ENCODE measurements around the gene DTX3L. TPM values are rescaled to one million over a fixed set of nuclear protein-coding genes. Genes with fewer than 3 reads are reported as not detected.

DTX3L gene
- total RNA-seq, 1 experiment from 2014 or later, result 55.8 TPM

DNA sequence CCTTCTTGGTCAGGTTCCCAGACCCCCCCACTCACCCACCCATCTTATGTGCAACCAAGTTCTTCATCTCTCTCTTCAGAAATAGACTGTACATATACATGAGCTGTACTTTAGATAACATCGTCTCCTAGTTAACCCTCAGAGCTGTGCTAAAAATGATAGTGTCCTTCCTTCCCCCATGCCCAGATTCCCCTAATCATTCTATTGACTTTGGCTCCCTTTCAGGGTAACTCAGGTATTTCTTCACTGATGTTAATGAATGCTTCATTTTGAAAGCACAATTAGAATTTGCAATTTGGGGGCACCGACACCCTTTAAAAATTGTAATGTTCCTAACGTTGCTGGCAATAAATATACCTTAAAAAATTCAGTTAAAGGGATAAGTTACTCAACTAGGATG lies 11.0 kb upstream of the DTX3L start:
- peaks cover 3% of the 10 kb centered on the region; the same call in 1 of the 2 replicates for H3K79me2 ChIP-seq (ENCODE audit: low read length)
- no peaks in the 10 kb centered on the region for H4K20me1 ChIP-seq (ENCODE audit: insufficient read depth, low read depth, low read length)
- H3K27me3 ChIP-seq (ENCODE audit: low read length), result no peaks in the 10 kb centered on the region
- no peak overlapping the region for H3K27ac ChIP-seq (ENCODE audit: low read length)
- H3K4me3 ChIP-seq (ENCODE audit: low read length), result no peak overlapping the region
- H3K9me2 ChIP-seq (replicated peaks; ENCODE audit: insufficient read depth, low read length), result no peaks in the 10 kb centered on the region
- no peaks in the 10 kb centered on the region for H3K4me1 ChIP-seq (ENCODE audit: low read length)
- DNase-seq, result no peak
- H3K9me3 ChIP-seq (ENCODE audit: low read length), result no peaks in the 10 kb centered on the region
- no peak overlapping the region for H2AFZ ChIP-seq (ENCODE audit: low read length)
- H3K9ac ChIP-seq (ENCODE audit: low read length), result no peak overlapping the region
- H3K4me2 ChIP-seq (ENCODE audit: low read depth, low read length, poor library complexity, severe bottlenecking), result no peak overlapping the region
- peaks cover 8% of the 10 kb centered on the region; the same call in 1 of the 2 replicates for H3K36me3 ChIP-seq (ENCODE audit: insufficient read depth, low read length)

GRCh38 chr3:122555275-122556071 lies 8.7 kb upstream of the DTX3L start:
- Histone ChIP-seq H3K9ac (ENCODE audit: low read length) (no peak overlapping the region), H3K79me2 (ENCODE audit: low read length) (peaks cover 3% of the 10 kb centered on the region; the same call in 1 of the 2 replicates), H3K27ac (ENCODE audit: low read length) (no peak overlapping the region), H3K4me2 (ENCODE audit: low read depth, low read length, poor library complexity, severe bottlenecking) (no peak overlapping the region), H3K27me3 (ENCODE audit: low read length) (no peaks in the 10 kb centered on the region), H3K4me1 (ENCODE audit: low read length) (peaks cover 7% of the 10 kb centered on the region), H3K36me3 (ENCODE audit: insufficient read depth, low read length) (peaks cover 14% of the 10 kb centered on the region; the same call in 1 of the 2 replicates), H3K4me3 (ENCODE audit: low read length) (no peak overlapping the region), H3K9me2 (replicated peaks; ENCODE audit: insufficient read depth, low read length) (no peaks in the 10 kb centered on the region), H4K20me1 (ENCODE audit: insufficient read depth, low read depth, low read length) (no peaks in the 10 kb centered on the region), H3K9me3 (ENCODE audit: low read length) (no peaks in the 10 kb centered on the region), H2AFZ (ENCODE audit: low read length) (no peak overlapping the region)
- DNase-seq, result no peak

DNA sequence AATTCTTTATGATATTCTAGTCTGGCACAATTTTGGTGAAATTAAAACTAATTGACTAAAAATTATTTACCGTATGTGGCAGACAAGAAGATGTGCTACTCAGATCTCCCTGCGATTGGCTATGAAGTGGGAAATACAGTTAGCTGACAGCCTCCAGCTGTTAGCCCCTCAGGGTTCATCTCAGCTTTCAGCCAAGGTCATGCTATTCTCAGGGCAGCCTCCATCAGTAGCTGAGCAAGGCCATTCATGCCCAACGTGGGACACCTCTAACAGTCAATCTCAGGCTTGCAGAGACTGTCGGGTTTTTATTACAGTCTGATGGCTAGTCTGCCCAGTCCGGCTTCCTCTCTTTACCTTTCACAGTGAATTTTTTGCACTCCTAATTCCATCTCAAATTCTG lies 6.8 kb upstream of the DTX3L start:
- no peaks in the 10 kb centered on the region for H3K9me2 ChIP-seq (replicated peaks; ENCODE audit: insufficient read depth, low read length)
- H3K27ac ChIP-seq (ENCODE audit: low read length), result no peak overlapping the region
- peaks cover 11% of the 10 kb centered on the region; the same call in 1 of the 2 replicates for H3K36me3 ChIP-seq (ENCODE audit: insufficient read depth, low read length)
- no peak overlapping the region for H3K4me3 ChIP-seq (ENCODE audit: low read length)
- H4K20me1 ChIP-seq (ENCODE audit: insufficient read depth, low read depth, low read length), result no peaks in the 10 kb centered on the region
- peaks cover 14% of the 10 kb centered on the region for H3K4me1 ChIP-seq (ENCODE audit: low read length)
- no peaks in the 10 kb centered on the region for H3K9me3 ChIP-seq (ENCODE audit: low read length)
- no peaks in the 10 kb centered on the region for H3K27me3 ChIP-seq (ENCODE audit: low read length)
- H3K4me2 ChIP-seq (ENCODE audit: low read depth, low read length, poor library complexity, severe bottlenecking), result no peak overlapping the region
- no peak overlapping the region for H3K9ac ChIP-seq (ENCODE audit: low read length)
- no peak overlapping the region for H2AFZ ChIP-seq (ENCODE audit: low read length)
- peaks cover 3% of the 10 kb centered on the region; the same call in 1 of the 2 replicates for H3K79me2 ChIP-seq (ENCODE audit: low read length)
- no peak for DNase-seq

GRCh38 chr3:122558605-122559004 lies 5.5 kb upstream of the DTX3L start:
- Histone ChIP-seq H3K27me3 (ENCODE audit: low read length) (no peaks in the 10 kb centered on the region), H4K20me1 (ENCODE audit: insufficient read depth, low read depth, low read length) (no peaks in the 10 kb centered on the region), H3K4me3 (ENCODE audit: low read length) (no peak overlapping the region), H3K27ac (ENCODE audit: low read length) (no peak overlapping the region), H3K4me1 (ENCODE audit: low read length) (peaks cover 27% of the 10 kb centered on the region), H3K9me2 (replicated peaks; ENCODE audit: insufficient read depth, low read length) (no peaks in the 10 kb centered on the region), H2AFZ (ENCODE audit: low read length) (no peak overlapping the region), H3K9me3 (ENCODE audit: low read length) (no peaks in the 10 kb centered on the region), H3K36me3 (ENCODE audit: insufficient read depth, low read length) (peaks cover 6% of the 10 kb centered on the region; the same call in 1 of the 2 replicates), H3K79me2 (ENCODE audit: low read length) (peaks cover 8% of the 10 kb centered on the region; the same call in 1 of the 2 replicates), H3K4me2 (ENCODE audit: low read depth, low read length, poor library complexity, severe bottlenecking) (no peak overlapping the region), H3K9ac (ENCODE audit: low read length) (no peak overlapping the region)
- DNase-seq, result no peak

DNA sequence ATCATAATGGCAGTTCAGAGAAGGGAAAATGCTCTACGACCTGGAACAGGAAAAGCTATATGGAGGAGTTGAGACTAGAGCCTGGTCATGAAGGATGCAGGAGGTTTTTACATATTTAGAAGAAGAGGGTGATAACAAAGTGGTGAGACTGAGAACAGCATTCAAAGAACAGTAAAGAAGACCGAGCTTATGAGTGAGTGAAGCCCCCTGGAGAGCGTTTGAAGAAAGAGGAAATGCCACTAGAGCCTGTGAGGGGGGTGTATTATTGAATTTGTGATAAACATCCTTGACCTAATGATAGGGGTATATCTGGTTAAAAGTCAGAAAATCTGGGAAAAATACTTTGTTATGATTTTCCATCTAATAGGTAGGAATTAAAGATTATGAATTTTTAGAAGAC lies 4.2 kb upstream of the DTX3L start:
- H3K4me1 ChIP-seq (ENCODE audit: low read length), result peaks cover 33% of the 10 kb centered on the region
- no peak overlapping the region for H3K4me3 ChIP-seq (ENCODE audit: low read length)
- no peak overlapping the region for H3K4me2 ChIP-seq (ENCODE audit: low read depth, low read length, poor library complexity, severe bottlenecking)
- H3K9me2 ChIP-seq (replicated peaks; ENCODE audit: insufficient read depth, low read length), result no peaks in the 10 kb centered on the region
- H3K36me3 ChIP-seq (ENCODE audit: insufficient read depth, low read length), result peaks cover 6% of the 10 kb centered on the region; the same call in 1 of the 2 replicates
- peaks cover 17% of the 10 kb centered on the region for H3K79me2 ChIP-seq (ENCODE audit: low read length)
- no peak for DNase-seq
- H3K9me3 ChIP-seq (ENCODE audit: low read length), result no peaks in the 10 kb centered on the region
- no peaks in the 10 kb centered on the region for H4K20me1 ChIP-seq (ENCODE audit: insufficient read depth, low read depth, low read length)
- H3K9ac ChIP-seq (ENCODE audit: low read length), result no peak overlapping the region
- no peak overlapping the region for H3K27ac ChIP-seq (ENCODE audit: low read length)
- H2AFZ ChIP-seq (ENCODE audit: low read length), result no peak overlapping the region
- H3K27me3 ChIP-seq (ENCODE audit: low read length), result no peaks in the 10 kb centered on the region

- no peak overlapping the region for H2AFZ ChIP-seq (ENCODE audit: low read length)
- no peak overlapping the region; the same call in 1 of the 2 replicates for H3K27ac ChIP-seq (ENCODE audit: low read length)
- no peak overlapping the region for H3K9ac ChIP-seq (ENCODE audit: low read length)
- H3K4me1 ChIP-seq (ENCODE audit: low read length), result peaks cover 38% of the 10 kb centered on the region
- H3K36me3 ChIP-seq (ENCODE audit: insufficient read depth, low read length), result peaks cover 7% of the 10 kb centered on the region; the same call in 1 of the 2 replicates
- H4K20me1 ChIP-seq (ENCODE audit: insufficient read depth, low read depth, low read length), result no peaks in the 10 kb centered on the region
- peak; percentile 91 for DNase-seq
- H3K4me3 ChIP-seq (ENCODE audit: low read length), result no peak overlapping the region
- no peaks in the 10 kb centered on the region for H3K9me2 ChIP-seq (replicated peaks; ENCODE audit: insufficient read depth, low read length)
- peaks cover 23% of the 10 kb centered on the region for H3K79me2 ChIP-seq (ENCODE audit: low read length)
- H3K9me3 ChIP-seq (ENCODE audit: low read length), result no peaks in the 10 kb centered on the region
- H3K27me3 ChIP-seq (ENCODE audit: low read length), result no peaks in the 10 kb centered on the region
- H3K4me2 ChIP-seq (ENCODE audit: low read depth, low read length, poor library complexity, severe bottlenecking), result no peak overlapping the region
These were observed 3.5 kb upstream of the DTX3L start for GRCh38 chr3:122560680-122561079.

DNA sequence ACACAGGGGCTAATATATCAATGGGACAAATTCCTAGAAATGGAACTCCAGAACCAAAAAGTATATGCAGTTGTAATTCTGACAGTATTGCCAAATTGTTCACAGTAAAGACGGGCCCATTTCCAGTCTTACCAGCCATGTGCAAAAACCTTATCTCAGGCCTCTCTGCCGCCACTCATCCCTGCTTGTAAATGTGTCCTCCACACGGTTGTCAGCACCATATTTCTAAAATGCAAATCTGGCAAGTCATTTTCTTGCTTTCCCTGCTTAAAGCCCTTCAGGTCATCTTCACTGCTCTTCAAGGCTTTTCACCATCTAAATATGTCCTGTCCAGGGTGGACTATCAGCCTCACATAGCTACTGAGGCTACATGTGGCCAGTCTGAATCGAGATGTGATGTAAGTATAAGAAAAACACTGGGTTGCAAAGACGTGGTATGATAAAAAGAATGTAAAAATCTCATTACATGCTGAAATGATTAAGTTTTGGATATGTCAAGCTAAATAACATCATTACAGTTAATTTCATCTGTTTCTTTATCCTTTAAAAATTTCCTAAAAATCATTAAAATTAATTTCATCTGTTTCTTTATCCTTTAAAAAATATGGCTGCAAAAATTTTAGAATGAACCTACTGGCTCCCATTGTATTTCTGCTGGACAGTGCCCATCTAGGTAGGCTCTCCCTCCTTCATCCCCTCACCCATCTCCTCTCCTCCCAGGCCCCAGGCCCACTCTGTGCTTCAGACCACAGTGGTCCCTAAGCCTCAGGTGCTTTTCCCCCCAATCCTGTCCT lies 1.0 kb upstream of the DTX3L start:
- Histone ChIP-seq H3K79me2 (ENCODE audit: low read length) (peaks cover 26% of the 10 kb centered on the region), H3K27me3 (ENCODE audit: low read length) (no peaks in the 10 kb centered on the region), H2AFZ (ENCODE audit: low read length) (peak overlapping the region; percentile 71; the same call in 1 of the 2 replicates), H3K4me2 (ENCODE audit: low read depth, low read length, poor library complexity, severe bottlenecking) (peak overlapping the region; percentile 89), H3K9me2 (replicated peaks; ENCODE audit: insufficient read depth, low read length) (no peaks in the 10 kb centered on the region), H3K9ac (ENCODE audit: low read length) (peak overlapping the region; percentile 89), H3K4me1 (ENCODE audit: low read length) (peaks cover 42% of the 10 kb centered on the region), H3K36me3 (ENCODE audit: insufficient read depth, low read length) (peaks cover 12% of the 10 kb centered on the region), H3K27ac (ENCODE audit: low read length) (peak overlapping the region; percentile 89), H3K4me3 (ENCODE audit: low read length) (peak overlapping the region; percentile 74), H4K20me1 (ENCODE audit: insufficient read depth, low read depth, low read length) (no peaks in the 10 kb centered on the region), H3K9me3 (ENCODE audit: low read length) (no peaks in the 10 kb centered on the region)
- DNase-seq, result peak; percentile 71

- Histone ChIP-seq H3K27me3 (ENCODE audit: low read length) (no peaks in the 10 kb centered on the region), H3K4me3 (ENCODE audit: low read length) (peak overlapping the region; percentile 74), H3K79me2 (ENCODE audit: low read length) (peaks cover 26% of the 10 kb centered on the region), H2AFZ (ENCODE audit: low read length) (peak overlapping the region; percentile 71), H4K20me1 (ENCODE audit: insufficient read depth, low read depth, low read length) (no peaks in the 10 kb centered on the region), H3K4me1 (ENCODE audit: low read length) (peaks cover 44% of the 10 kb centered on the region), H3K36me3 (ENCODE audit: insufficient read depth, low read length) (peaks cover 12% of the 10 kb centered on the region), H3K27ac (ENCODE audit: low read length) (peak overlapping the region; percentile 89), H3K9ac (ENCODE audit: low read length) (peak overlapping the region; percentile 89), H3K9me3 (ENCODE audit: low read length) (no peaks in the 10 kb centered on the region), H3K4me2 (ENCODE audit: low read depth, low read length, poor library complexity, severe bottlenecking) (peak overlapping the region; percentile 89), H3K9me2 (replicated peaks; ENCODE audit: insufficient read depth, low read length) (no peaks in the 10 kb centered on the region)
- DNase-seq, result peak; percentile 69
These were observed 467 bp upstream of the DTX3L start for GRCh38 chr3:122563717-122564025.

Measured in Karpas-422 (cell line).